HepG2 (cell line): ENCODE measurements around the gene TTC28. TPM values are rescaled to one million over a fixed set of nuclear protein-coding genes. Genes with fewer than 3 reads are reported as not detected.

Source experiments
- ATAC-seq: fragments of 200-7000 bp; cut with Tn5 transposase; 3 replicates; pipeline ENCODE4 v1.9.1; 2020; ENCODE audit warnings: mild to moderate bottlenecking, moderate library complexity
- BruUV-seq: library from RNA; stranded (reverse); fragments of 400-500 nt; replicated peaks from 2 replicates; lab custom pipeline; 2021; lab: Mats Ljungman, UMichigan
- CTCF ChIA-PET: fragments of 300-600 bp; formaldehyde crosslinking; extraction: SDS; loops from one replicate; lab custom pipeline; 2021; ENCODE audit warnings: low total read pairs, inconsistent platforms, low intra/inter-chr PET ratio; lab: Yijun Ruan, JAX
- POLR2A ChIA-PET: fragments of 350-600 bp; sonication (Branson Sonifier 250); formaldehyde crosslinking; loops from one replicate; lab custom pipeline; 2020; ENCODE audit warnings: antibody characterized with exemption, inconsistent platforms; lab: Yijun Ruan, JAX
- DNase-seq: peaks from one replicate; pipeline ENCODE4 v3.0.0-alpha.2; 2015; ENCODE audit warnings: low spot score
- FAIRE-seq: peaks from 3 replicates; lab custom pipeline; 2011; peaks lifted over from hg19 to GRCh38; lab: Jason Lieb, UNC
- H2AFZ ChIP-seq: one replicate; pipeline ENCODE4 v1.6.1; 2011; ENCODE audit warnings: low read length, inconsistent platforms
- H3K27ac ChIP-seq: fragments of 300-600 bp; 3 replicates; pipeline ENCODE4 v1.8.0; 2011; ENCODE audit warnings: mixed run types, mild to moderate bottlenecking, mixed read lengths, low read length, inconsistent platforms; ENCODE audit not compliant: insufficient read depth; ENCODE audit errors: extremely low read length
- H3K27me3 ChIP-seq, 2 experiments: fragments of 200-600 bp in 1 of 2; 2 replicates in 1 of 2; 3 replicates in 1 of 2; pipeline versions ENCODE4 v1.6.0 to v1.8.0; 2011; ENCODE audit warnings: low read length in 2 of 2, mild to moderate bottlenecking in 2 of 2, moderate library complexity in 2 of 2, inconsistent platforms in 1 of 2; ENCODE audit not compliant: insufficient read depth in 2 of 2, control insufficient read depth in 1 of 2
- H3K36me3 ChIP-seq, 2 experiments: fragments of 200-600 bp in 1 of 2; replicated peaks in 1 of 2; 2 replicates in 1 of 2; 3 replicates in 1 of 2; pipeline versions ENCODE4 v1.5.1 to v1.8.0; 2011; ENCODE audit warnings: low read length in 2 of 2, inconsistent platforms in 1 of 2; ENCODE audit not compliant: insufficient read depth in 2 of 2, control insufficient read depth in 1 of 2
- H3K4me1 ChIP-seq: 2 replicates; pipeline ENCODE4 v1.5.1; 2012; ENCODE audit warnings: low read length, inconsistent platforms; ENCODE audit not compliant: insufficient read depth
- H3K4me2 ChIP-seq: 2 replicates; pipeline ENCODE4 v1.6.0; 2011; ENCODE audit warnings: low read depth, low read length, inconsistent platforms
- H3K4me3 ChIP-seq, 3 experiments: fragments of 200-600 bp in 1 of 3; sonication (generic), shearing (Covaris generic) in 1 of 3; replicated peaks in 1 of 3; 2 replicates each; pipeline ENCODE4 v1.5.1; 2011 to 2016; ENCODE audit warnings: low read length in 3 of 3, inconsistent platforms in 2 of 3, low read depth in 2 of 3, mild to moderate bottlenecking in 2 of 3, control low read depth in 1 of 3, mixed read lengths in 1 of 3; ENCODE audit not compliant: insufficient read depth in 1 of 3
- H3K79me2 ChIP-seq: one replicate; pipeline ENCODE4 v1.6.1; 2011; ENCODE audit warnings: low read length, inconsistent platforms; ENCODE audit not compliant: insufficient read depth
- H3K9ac ChIP-seq: 2 replicates; pipeline ENCODE4 v1.6.0; 2011; ENCODE audit warnings: mild to moderate bottlenecking, low read depth, low read length, inconsistent platforms; ENCODE audit not compliant: insufficient read depth
- H3K9me3 ChIP-seq: 2 replicates; pipeline ENCODE4 v1.5.1; 2012; ENCODE audit warnings: mild to moderate bottlenecking, low read length
- H4K20me1 ChIP-seq: 2 replicates; pipeline ENCODE4 v1.6.0; 2011; ENCODE audit warnings: inconsistent platforms, mild to moderate bottlenecking, low read length, moderate library complexity; ENCODE audit not compliant: insufficient read depth
- HBP1 ChIP-seq: IDR thresholded peaks from 2 replicates; pipeline ENCODE4 v1.6.1; 2016; ENCODE audit warnings: low read depth, control low read depth
- HCFC1 ChIP-seq: fragments of 150-350 bp; IDR thresholded peaks from 2 replicates; pipeline ENCODE4 v1.6.1; 2014; ENCODE audit warnings: low read depth, low read length
- HOMEZ ChIP-seq: IDR thresholded peaks from 2 replicates; pipeline ENCODE4 v1.6.1; 2016; ENCODE audit warnings: low read depth
- NFATC3 ChIP-seq: sonication (generic); formaldehyde crosslinking; IDR thresholded peaks from 2 replicates; pipeline ENCODE4 v1.5.1; 2020; ENCODE audit warnings: mild to moderate bottlenecking, missing genetic modification reagents
- RNF219 ChIP-seq: sonication (generic); formaldehyde crosslinking; IDR thresholded peaks from 2 replicates; pipeline ENCODE4 v1.5.0; 2020; ENCODE audit warnings: mild to moderate bottlenecking, missing genetic modification reagents
- SALL1 ChIP-seq: sonication (generic); formaldehyde crosslinking; IDR thresholded peaks from 2 replicates; pipeline ENCODE4 v1.8.0; 2022; ENCODE audit warnings: mild to moderate bottlenecking, missing genetic modification reagents
- ZKSCAN1 ChIP-seq: fragments of 150-350 bp; IDR thresholded peaks from 2 replicates; pipeline ENCODE4 v1.6.1; 2014; ENCODE audit warnings: low read length
- ZNF17 ChIP-seq: sonication (generic); formaldehyde crosslinking; IDR thresholded peaks from 2 replicates; pipeline ENCODE4 v1.5.0; 2020; ENCODE audit warnings: mild to moderate bottlenecking, missing genetic modification reagents
- ZNF205 ChIP-seq: IDR thresholded peaks from 2 replicates; pipeline ENCODE4 v1.6.1; 2018; ENCODE audit warnings: missing biosample characterization, missing genetic modification reagents
- ZNF256 ChIP-seq: sonication (generic); formaldehyde crosslinking; conservative IDR thresholded peaks from 2 replicates; pipeline ENCODE4 v1.4.0; 2020; ENCODE audit warnings: missing genetic modification reagents
- ZNF331 ChIP-seq: sonication (generic); formaldehyde crosslinking; IDR thresholded peaks from 2 replicates; pipeline ENCODE4 v1.4.0; 2020; ENCODE audit warnings: missing genetic modification reagents
- ZNF414 ChIP-seq: sonication (generic); formaldehyde crosslinking; IDR thresholded peaks from 2 replicates; pipeline ENCODE4 v1.5.0; 2020; ENCODE audit warnings: missing genetic modification reagents
- WGBS: methylation state at CpG from one replicate; pipeline ENCODE4 v1.1.6; 2017; ENCODE audit warnings: low lambda C conversion rate; 5-methylcytosine and 5-hydroxymethylcytosine counted together
- in situ Hi-C: cut with HindIII; loops from 2 replicates; pipeline ENCODE4 v1.10.0; 2017; ENCODE audit warnings: low pct_unique_long_range_greater_than_20kb; ENCODE audit not compliant: extremely low pct_ligation_motif_present
- intact Hi-C: fragments of 100-400 bp; cut with micrococcal nuclease; formaldehyde crosslinking; loops from one replicate; pipeline ENCODE4 v1.10.0; 2022; ENCODE audit not compliant: unreplicated experiment
- polyA plus RNA-seq, 8 experiments: library from polyadenylated mRNA; depleted of rRNA in 3 of 8; stranded (reverse) in 7 of 8; unstranded in 1 of 8; fragments of >200 nt; fragmentation: Illumina TruSeq in 4 of 8; extraction: Trizol in 4 of 8; gene quantifications; 2 replicates each; pipeline versions ENCODE4 v1.2.1 to v1.2.3, GENCODE V29; 2011 to 2016; ENCODE audit warnings: low read depth in 4 of 8, missing spikeins in 1 of 8, mixed read lengths in 1 of 8; ENCODE audit not compliant: insufficient read depth in 1 of 8
- total RNA-seq, 5 experiments: library from RNA; depleted of rRNA; stranded (reverse); fragments of >200 nt; fragmentation: Illumina TruSeq; extraction: Trizol; gene quantifications; 2 replicates each; pipeline ENCODE4 v1.2.3, GENCODE V29; 2016; ENCODE audit warnings: low read depth in 1 of 5
- TF ChIP-seq, protein P1 (sequence below): sonication (generic); formaldehyde crosslinking; IDR thresholded peaks from 2 replicates; pipeline ENCODE4 v1.5.1; 2020; ENCODE audit warnings: mild to moderate bottlenecking, moderate library complexity, missing genetic modification reagents

TTC28 gene
- total and polyA plus RNA-seq, 2 of the 13 experiments (the other 11 are each of a cell fraction or from before 2014, with no cell fraction given): 4.2 to 13.1 TPM

- TF ChIP-seq HCFC1 (no peak), ZKSCAN1 (no peak), ZNF205 (CRISPR knock-in tag) (no peak), SALL1 (CRISPR knock-in tag) (no peak), ZNF17 (CRISPR knock-in tag) (no peak), HBP1 (no peak), NFATC3 (no peak), HOMEZ (CRISPR knock-in tag) (no peak)
- TF ChIP-seq, protein P1, sequence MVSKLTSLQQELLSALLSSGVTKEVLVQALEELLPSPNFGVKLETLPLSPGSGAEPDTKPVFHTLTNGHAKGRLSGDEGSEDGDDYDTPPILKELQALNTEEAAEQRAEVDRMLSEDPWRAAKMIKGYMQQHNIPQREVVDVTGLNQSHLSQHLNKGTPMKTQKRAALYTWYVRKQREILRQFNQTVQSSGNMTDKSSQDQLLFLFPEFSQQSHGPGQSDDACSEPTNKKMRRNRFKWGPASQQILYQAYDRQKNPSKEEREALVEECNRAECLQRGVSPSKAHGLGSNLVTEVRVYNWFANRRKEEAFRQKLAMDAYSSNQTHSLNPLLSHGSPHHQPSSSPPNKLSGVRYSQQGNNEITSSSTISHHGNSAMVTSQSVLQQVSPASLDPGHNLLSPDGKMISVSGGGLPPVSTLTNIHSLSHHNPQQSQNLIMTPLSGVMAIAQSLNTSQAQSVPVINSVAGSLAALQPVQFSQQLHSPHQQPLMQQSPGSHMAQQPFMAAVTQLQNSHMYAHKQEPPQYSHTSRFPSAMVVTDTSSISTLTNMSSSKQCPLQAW (CRISPR knock-in tag): no peak
These were observed 666.0 kb downstream of the TTC28 start (continued) for GRCh38 chr22:28013611-28014010.

GRCh38 chr22:28012832-28013460 is 666.7 kb downstream of the TTC28 start:
- H4K20me1 ChIP-seq: peaks cover 5% of the 10 kb centered on the region
- no peaks in the 10 kb centered on the region for H3K79me2 ChIP-seq
- ChIA-PET CTCF (no interaction called here), POLR2A (no interaction called here)
- H3K36me3 ChIP-seq: peaks cover 1 to 5% of the 10 kb centered on the region in 2 experiments; a peak in 2 of 5 replicates
- in situ Hi-C loops: loop anchor here (25.0 kb wide), 2 partner anchors 601 to 1251 kb away; no protein-coding TSS in a partner anchor
- ATAC-seq (no peak), FAIRE-seq (no peak), DNase-seq (no peak)
- BruUV-seq: no TSS peak
- intact Hi-C loops: no loop called here
- H3K9ac ChIP-seq: no peak overlapping the region
- H2AFZ ChIP-seq: no peak overlapping the region
- H3K4me2 ChIP-seq: no peak overlapping the region
- H3K9me3 ChIP-seq: no peaks in the 10 kb centered on the region
- no peaks in the 10 kb centered on the region for H3K27me3 ChIP-seq
- WGBS: 85% methylated on average over 3 of the region's 7 CpGs
- no peak overlapping the region for H3K27ac ChIP-seq
- no peaks in the 10 kb centered on the region for H3K4me1 ChIP-seq
- no peak overlapping the region for H3K4me3 ChIP-seq
- TF ChIP-seq RNF219 (CRISPR knock-in tag): no peak
- no peak for TF ChIP-seq ZNF331 (CRISPR knock-in tag)
- TF ChIP-seq ZNF414 (CRISPR knock-in tag): no peak
- TF ChIP-seq ZNF256 (CRISPR knock-in tag): no peak
